Astrocyte of the spinal cord (primary cell): ENCODE measurements around the gene RNASEH2A.
"Not testable (repeated sequence)": the region's sequence is repeated elsewhere in the genome, so short reads cannot be mapped to it uniquely, and the experiment has no call there.

Source experiments
- DNase-seq: peaks from one replicate; pipeline ENCODE4 v3.0.0; 2011; ENCODE audit warnings: low read depth, low spot score
- H3K4me3 ChIP-seq: 2 replicates; pipeline ENCODE4 v1.5.1; 2011; ENCODE audit warnings: low read depth, mild to moderate bottlenecking, low read length, moderate library complexity
- CTCF ChIP-seq: IDR thresholded peaks from 2 replicates; pipeline ENCODE4 v1.5.1; 2012; ENCODE audit warnings: low read depth, mild to moderate bottlenecking, low read length, inconsistent platforms
- in situ Hi-C: cut with HindIII; loops from 2 replicates; pipeline ENCODE4 v1.10.0; 2017; ENCODE audit warnings: low sequenced_read_pairs

Gene RNASEH2A

DNA sequence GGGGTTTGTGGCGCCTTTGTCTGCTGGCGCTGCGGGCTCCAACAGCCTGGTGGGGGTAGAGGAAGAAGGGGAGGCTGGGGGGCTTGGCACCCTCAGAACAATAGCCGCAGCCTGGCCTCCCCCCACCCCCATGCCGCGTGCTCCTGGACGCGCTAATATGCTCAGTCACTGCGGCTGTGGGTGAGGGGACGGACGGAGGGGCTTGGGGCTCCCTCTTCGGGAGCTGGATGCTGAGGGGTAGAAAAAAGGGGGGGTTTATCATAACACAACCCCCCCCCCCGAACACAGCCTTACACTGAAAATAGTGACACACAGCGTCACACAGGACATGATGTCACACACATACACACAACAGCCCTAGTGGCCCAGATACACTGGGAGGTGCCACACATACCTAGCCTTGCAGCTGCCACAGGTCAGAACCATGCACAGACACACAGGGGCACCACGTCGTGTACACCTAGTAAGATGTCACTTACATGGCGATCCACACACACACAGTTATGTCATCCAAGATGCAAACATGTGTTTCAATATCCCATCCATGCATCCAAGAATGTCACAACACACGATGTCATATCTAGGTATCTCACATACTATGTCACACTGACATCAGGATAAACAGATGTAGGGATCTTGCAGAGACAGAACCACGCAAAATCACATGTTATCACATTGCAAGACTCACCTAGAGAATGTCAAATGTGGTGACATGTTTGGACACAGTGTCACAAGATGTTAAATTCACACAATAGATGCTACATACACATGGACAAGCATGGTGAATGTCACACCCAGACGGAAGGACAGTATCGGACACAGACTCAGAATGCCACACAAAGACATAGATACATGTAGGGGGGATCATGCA lies 32.7 kb downstream of the RNASEH2A start:
- DNase-seq, result no peak
- TF ChIP-seq CTCF, result no peak
- in situ Hi-C loops, result no loop called here

DNA sequence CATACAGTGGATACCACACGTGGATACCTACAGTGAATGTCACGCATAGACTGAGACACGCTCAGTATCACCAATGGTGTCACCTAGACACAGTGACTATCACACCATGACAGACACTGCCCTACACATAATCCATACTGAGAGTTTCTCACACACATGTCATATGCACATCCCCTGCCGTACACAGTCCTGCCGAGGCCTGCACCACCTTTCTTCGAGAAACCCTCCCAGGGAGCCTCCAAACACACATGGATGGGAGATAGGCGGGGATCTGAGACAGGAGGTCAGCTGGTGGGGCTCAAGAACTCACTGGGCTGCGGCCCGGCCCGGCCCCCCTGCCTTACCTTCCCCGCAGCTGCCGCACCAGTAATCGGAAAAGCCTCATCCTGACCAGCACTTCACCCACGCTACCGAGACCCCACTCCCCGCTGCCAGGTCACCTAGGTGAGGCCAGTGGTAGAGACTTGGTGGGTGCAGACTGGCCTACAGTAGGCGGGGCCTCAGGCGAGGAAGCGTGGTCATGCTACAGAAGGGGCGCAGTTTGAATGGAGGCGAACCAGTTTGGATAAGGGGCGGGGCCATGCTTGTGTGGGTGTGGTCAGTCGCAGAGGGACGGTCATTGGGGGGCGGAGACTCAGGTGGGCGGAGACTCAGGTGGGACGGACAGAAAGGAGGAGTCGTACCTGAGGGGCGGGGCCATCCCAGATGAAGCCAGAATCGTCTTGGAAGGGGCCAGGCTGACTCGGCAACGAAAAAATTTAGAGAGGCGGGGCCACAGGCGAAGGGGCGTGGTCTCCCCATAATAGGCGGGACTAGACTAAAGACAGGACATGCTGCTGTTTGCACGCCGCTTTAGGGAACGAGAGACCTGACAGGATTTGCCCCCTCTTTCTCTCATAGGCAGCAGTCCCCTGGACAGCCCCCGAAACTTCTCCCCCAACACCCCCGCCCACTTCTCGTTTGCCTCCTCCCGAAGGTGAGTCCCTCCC lies 34.0 kb downstream of the RNASEH2A start:
- peak overlapping the region; percentile 15 for H3K4me3 ChIP-seq
- no peak for TF ChIP-seq CTCF
- in situ Hi-C loops, result no loop called here
- peak; percentile 39 for DNase-seq

More for the DNA sequence above, 32.7 kb downstream of the RNASEH2A start:
- H3K4me3 ChIP-seq, result no peak overlapping the region

DNA sequence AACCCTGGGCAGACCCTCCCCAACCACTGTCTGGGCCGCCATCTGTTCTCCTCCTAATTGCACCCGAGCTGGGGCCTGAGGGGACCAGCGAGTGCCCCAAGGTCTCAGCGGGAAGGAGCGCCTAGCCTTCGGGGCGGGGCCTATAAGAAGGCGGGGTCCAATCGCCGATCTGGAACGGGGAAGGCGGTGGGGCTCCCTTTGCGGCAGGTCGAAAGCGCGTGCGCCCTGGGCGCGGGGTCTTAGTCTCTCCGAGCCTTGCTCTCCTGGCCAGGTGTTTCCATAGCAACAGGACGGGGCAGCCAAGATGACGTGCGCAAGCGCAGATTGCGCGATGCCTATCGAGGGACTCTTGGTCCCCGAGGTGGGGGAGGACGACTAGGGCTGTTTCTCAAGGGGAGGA lies 34.7 kb downstream of the RNASEH2A start:
- TF ChIP-seq CTCF, result no peak
- in situ Hi-C loops, result no loop called here
- H3K4me3 ChIP-seq, result peak overlapping the region; percentile 15
- no peak for DNase-seq

DNA sequence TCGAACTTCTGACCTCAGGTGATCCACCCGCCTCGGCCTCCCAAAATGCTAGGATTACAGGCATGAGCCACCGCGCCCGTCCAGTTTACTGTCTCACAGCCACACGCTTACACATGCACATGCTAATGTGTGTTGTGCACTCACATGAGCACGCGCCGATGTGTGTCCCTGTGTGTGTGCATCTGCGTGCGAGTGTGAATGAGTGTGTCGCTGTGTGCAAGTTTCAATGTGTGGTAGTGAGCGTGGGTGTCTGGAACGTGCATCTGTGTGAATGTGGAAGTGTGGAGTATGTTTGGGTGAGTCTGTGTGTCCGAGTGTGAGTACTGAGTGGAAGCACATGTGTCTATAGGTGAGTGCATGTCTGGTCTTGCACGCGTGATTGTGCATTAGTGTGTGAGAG lies 36.1 kb downstream of the RNASEH2A start:
- DNase-seq, result no peak
- TF ChIP-seq CTCF, result no peak
- H3K4me3 ChIP-seq, result no peak overlapping the region
- in situ Hi-C loops, result no loop called here

GRCh38 chr19:12843328-12843727 lies 36.9 kb downstream of the RNASEH2A start:
- no peak overlapping the region for H3K4me3 ChIP-seq
- in situ Hi-C loops, result no loop called here
- no peak for DNase-seq
- no peak for TF ChIP-seq CTCF

DNA sequence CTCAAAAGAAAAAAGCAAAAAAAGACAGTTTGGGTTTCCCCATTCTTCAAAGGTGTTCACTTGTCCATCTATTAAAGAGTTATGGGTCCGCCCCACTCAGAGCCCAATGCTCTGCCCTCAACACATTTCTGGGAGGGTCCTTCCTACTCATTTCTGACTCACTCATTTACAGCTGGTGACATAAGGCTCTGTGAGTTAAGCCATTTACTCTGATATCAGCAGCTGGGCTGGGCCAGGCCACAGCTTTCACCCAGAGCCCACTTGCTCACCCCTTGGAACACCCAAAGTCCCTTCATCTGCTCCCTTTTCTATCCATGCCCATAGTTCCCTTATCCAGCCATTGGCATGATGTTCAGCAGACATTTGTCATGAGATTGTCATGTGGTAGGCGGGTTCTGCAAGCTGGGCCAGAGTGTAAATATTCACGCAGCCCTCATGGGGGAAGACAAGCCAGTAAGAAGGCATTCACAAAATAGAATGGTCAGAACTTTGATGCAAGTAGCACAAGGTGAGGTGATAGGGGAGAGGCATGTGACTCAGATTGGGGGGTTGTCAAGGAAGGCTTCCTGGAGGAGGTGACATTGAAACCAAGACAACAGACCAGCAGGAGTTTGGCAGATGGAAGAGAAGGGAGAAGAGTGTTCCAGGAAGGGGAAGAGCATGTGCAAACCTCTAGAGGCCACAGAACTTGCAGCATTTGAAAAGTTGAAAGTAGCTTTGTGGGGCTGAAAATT lies 37.8 kb downstream of the RNASEH2A start:
- no peak for DNase-seq
- TF ChIP-seq CTCF, result no peak
- in situ Hi-C loops, result no loop called here
- no peak overlapping the region for H3K4me3 ChIP-seq

- DNase-seq, H3K4me3 ChIP-seq, in situ Hi-C loops: not testable (repeated sequence)
Measured at GRCh38 chr19:12846613-12847012, 40.2 kb downstream of the RNASEH2A start.
